Activated T-cell treated with anti-CD3 and anti-CD28 coated beads, Interleukin-2, amount 50 U/mL, for 48 hours (primary cell): ENCODE measurements around the gene IZUMO1R.
"Not testable (repeated sequence)": the region's sequence is repeated elsewhere in the genome, so short reads cannot be mapped to it uniquely, and the experiment has no call there.

Source experiments
- DNase-seq, 2 experiments: peaks; one replicate each; pipeline ENCODE4 v3.0.0-alpha.2; 2020

The IZUMO1R gene

DNA sequence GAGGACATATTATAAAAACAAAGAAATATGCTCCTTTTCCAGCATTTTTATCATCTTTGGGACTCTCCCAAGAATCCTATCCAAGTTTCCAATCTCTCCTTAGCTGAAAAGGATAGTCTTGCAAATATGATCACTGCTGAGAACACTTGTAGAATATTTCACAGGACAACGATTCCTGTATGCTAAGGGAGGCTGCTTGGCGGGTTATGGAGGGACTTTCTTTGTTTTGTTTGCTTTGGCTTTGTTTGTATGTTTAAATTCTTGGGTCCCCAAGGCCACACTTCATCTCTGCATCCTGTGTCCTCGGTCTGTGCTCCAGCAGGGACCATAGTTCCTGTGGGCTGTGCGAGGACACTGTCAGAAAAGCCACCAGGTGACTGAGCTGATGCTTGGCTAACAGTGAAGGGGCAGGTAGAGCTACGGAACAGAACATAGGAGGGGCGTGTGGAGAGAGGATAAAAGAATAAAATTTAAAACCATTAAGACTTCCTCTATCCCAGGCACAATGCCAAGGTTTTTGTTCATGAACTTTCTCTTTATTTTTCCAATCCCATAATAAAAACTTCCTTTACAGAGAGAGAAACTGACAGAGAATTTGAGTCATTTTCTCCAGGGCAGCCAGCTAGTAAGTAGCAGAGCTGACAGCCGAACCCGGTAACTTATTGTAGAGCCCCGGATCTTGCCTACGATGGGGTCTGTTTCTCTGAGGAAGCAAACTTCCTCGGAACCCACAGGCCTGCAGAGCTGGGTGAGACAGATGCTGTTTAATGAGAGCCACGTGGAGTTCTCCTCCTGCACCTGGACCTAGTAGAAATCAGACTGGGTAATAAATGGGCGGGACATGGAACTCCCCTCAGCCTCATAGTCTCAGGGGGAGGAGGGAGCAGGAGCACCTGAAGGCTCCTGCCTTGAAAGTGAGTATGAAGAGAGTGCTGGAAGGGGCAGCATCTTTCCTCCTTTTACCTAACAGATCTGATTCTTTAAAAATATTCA, at the start of gene IZUMO1R:
Gene IZUMO1R (plus strand): TSS at position 615 of the 993 bp plus-strand sequence. CDS start 1,057 bp downstream, outside the sequence.
- DNase-seq, result no peak

DNA sequence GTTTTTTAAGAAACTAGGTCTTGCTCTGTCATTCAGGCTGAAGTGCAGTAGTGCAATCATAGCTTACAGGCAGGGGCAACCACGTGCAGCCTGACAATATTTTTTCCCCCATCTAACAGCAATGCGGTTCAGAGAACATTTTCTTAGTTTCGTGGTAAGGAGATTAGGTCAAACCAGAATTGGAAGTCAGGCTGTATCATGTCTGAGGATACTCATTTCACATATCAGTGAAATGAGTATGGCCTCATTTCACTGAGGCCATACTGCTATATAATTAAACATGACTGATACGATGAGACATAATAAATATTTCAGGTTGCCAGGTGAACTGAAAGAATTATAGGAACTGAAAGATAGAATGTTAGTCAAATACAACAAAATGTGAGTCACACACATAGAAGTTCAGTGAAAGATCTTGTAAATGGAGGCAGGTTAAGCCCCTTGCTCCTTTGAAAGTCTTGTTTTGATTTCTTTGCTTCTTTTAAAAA, 32.5 kb upstream of the IZUMO1R start:
- peak in 1 of 2 experiments; percentile 15 for DNase-seq

DNA sequence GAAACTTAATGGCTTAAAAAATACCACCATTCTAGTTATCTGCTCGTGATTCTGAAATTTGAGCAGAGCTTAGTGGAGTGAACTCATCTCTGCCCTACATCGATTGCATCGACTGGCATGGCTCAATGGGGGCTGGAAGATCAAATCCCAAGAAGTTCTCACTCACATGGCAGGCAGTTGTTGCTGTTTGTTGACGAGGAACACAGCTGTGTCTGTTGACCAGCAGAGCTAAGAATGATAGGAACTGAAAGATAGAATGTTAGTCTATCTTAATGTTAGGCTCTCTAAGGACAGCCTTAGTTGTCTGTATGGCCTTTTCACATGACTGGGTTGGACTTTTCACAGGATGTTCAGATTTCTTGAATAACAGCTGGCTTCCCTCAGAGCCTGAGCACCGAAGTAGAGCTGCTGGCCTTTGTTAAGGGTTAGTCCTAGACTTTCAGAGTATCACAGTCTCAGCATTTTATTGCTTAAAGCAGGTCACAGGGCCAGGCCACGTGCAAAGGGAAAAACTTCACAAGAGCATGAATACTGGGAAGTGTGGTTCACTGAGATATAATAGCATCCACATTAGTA, 31.6 kb upstream of the IZUMO1R start:
- DNase-seq, result no peak

DNA sequence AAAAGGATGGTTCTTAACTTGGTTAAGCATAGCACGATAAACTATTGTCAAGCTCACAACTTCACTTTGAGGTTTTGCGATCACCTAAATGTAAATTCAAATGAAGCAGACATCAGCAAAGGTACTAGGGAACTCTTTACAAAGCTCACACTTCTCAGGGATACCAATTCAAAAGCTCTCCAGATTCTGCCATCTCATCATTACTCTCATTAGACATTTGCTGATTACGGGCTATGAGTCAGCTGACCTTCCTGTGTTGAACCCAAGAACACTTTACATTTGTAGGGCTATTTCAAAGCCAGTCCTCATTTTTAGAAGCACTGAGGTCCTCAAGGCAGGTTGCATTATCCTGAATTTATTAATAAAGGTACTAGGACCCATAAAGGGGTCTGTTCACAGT, 28.4 kb upstream of the IZUMO1R start:
- no peak for DNase-seq

DNA sequence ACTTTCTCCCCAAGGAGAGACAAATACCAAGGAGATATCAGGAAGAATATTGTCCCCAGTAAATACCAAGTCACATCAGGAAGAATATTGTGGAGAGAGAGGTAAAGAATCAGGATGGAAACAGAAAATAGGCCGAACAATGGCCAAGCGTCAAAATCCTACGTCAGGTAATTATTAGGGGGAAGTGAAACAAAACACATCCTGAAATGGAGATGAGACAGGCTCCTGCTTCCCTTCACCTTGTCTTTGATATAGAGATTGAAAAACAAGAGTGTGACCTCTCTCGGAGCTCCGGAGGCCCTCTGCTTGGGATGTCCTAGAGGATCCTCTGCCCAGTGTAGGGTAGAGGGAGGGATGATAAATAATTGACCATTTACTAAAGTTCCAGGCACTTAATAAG, 27.4 kb upstream of the IZUMO1R start:
- no peak for DNase-seq

DNA sequence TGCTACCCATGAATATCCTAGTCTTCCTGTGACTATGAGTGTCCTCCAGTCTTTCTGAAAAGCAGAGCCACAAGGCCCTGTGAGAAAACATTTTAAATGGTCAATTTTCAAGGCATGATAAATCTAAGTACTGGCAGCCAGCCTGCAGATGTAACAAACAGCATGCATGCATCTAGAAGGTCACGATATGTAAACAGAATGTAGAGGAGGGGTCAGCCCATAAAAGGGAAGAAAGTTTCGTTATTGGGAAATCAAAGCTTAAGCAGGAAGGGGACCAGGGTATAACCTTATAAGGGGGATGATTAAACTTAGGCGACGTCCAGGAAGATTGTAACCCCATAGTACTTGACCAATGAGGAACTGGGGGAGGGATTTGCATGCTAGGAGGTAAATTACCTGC, 26.2 kb upstream of the IZUMO1R start:
- DNase-seq, result not testable (repeated sequence)

DNA sequence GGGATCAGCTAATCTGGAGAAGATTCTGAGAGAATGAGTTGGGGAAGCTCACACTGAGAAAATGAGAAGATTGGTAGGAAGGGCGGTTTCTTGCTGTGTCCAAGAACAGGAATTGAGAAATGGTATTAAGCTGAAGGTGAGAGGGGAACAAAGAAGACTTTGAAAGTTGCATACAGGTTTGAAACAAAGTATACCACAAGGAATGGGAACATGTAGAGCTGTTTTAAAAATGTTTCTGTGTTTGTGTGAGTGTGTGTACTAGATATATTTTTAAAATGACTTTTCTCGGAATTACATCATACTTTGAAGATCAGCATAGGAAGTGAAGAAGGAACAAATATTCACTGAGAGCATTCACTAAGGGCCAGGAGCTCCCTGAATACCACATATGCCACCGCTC, 24.4 kb upstream of the IZUMO1R start:
- DNase-seq, result no peak

DNA sequence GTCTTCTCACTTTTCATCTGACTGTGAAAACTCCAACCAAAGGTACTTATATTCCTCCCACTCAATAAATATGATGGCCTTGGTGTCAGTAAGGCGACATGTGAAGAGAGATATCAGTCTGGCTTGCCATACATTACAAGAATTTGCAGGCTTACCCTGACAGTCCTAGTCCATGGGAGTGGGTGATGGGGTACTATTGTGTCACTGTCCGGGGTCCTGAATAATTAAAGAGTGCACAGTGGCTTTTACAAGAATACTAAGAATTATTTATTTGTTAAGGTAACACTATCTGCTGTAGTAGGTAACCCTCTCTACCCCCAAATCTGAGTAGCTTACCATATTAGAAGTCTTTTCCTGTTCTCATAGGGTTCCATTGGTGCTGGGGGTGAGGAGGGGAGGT, 23.1 kb upstream of the IZUMO1R start:
- no peak for DNase-seq

DNA sequence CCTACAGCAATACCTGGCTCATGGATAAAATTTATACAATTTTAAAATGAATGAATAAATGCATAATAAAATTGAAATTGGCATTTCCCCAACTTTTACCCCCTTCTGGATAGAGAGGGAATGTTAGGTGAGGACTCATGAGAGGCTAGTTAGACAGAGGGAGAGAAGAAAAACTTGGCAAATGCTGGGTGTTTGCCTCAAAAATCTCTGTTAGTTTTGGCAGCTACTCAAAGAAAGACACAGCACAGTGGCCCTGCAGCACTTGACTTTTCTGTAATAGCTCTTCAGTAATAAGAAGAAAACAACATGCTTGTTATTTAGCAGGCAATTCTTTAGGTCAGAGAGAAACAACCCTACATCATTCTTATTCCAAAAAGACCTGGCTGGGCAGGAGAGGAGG, 20.7 kb upstream of the IZUMO1R start:
- DNase-seq, result no peak

DNA sequence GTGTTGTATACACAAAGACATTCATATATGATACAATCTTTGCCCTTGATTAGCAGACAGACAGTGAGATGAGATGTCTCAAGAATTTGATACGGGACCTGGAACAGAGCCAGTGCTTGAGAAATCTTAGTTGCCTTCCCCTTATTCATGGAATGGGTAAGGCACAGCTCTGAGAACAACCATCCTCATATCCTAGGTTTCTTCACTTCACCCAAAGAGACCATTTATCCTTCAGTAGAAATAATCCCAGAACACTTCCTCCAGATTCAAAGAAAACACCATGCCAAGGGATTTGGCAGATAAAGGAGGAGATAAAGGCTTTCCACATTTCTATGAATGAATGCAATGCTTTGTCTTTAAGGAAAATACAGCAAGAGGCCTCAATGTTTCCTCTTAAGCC, 8.8 kb upstream of the IZUMO1R start:
- DNase-seq, result no peak

DNA sequence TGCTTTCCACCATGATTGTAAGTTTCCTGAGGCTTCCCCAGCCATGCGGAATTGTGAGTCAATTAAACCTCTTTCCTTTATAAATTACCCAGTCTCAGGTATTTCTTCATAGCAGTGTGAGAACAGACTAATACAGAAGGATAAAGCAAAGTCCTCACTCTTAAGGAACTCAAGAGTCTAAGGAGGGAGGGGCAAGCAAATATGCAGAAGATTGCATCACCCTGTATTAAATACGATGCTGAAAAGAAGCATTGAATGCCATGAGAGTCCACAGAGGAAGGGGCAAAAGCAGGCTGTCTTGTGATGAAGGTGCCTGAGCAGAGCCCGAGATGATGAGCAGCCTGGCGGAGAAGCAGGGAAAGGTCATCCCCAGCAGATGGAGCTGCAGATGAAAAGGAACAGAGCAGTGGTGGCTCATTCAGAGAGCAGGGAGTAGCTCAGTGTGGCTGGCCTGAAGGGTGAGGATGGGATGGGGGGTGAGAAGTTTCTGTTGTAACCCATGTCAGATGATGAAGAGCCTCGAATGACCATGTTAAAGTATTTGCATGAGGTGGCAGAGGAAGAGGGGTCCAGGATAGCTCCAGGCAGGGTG, 6.3 kb upstream of the IZUMO1R start:
- DNase-seq, result no peak

DNA sequence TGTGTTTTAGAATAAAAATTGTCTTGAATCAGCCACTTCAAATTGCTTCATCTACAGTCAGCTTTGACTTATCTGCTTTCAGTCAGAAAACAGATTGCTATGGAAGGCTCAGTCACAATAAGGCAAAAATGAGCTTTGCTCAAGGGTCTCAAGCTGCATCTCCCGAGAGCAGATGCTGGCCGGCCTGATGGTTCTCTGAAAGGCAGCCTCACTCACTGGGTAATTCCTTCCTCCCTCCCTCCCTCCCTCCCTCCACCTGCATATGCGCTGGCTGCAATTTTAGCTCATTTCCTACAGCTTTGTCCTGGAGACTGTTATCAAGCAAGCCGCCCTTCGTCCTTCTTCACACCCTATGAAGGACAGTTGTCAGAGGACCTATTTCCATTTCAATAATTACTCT, 1.6 kb upstream of the IZUMO1R start:
- no peak for DNase-seq

DNA sequence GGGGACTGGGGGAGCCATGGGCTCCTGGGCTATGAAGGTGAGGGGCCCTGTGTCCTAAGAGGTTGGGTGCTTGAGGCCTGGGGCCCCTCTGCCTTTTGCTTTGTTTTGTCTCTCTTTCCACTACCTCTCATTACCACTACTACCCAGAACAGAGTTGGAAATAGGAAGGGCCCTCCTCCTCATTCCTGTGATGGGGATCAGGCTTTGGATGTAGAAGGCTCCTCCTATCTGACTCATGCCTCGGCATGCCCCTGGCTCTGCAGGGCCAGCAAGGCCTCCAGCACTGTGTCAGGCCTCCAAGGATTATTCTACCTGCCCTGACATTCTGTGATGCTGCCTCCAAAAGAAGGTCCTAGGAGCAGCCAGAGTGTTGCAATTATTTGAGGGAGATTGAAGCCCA, 766 bp downstream of the IZUMO1R start:
- no peak for DNase-seq

DNA sequence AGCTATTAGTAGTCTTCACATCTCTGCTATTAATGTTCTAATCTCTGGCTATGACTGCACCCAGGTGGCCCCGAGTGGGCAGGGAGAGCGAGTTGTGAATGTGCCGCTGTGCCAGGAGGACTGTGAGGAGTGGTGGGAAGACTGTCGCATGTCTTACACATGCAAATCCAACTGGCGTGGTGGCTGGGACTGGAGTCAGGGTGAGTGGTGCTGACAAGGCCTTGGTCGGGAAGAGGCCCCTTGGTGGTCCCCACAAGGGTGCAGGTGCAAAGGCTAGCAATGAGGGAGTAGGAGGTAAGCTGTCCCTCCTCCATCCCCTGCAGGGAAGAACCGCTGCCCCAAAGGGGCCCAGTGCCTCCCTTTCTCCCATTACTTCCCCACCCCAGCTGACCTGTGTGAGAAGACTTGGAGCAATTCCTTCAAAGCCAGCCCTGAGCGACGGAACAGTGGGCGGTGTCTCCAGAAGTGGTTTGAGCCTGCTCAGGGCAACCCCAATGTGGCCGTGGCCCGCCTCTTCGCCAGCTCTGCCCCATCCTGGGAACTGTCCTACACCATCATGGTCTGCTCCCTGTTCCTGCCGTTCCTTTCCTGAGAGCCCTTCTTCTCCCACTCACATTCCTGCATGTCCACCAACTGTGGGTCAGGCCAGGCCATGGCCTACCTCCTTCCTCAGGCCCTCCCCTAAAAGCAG, 2.9 kb downstream of the IZUMO1R start:
- DNase-seq, result no peak

DNA sequence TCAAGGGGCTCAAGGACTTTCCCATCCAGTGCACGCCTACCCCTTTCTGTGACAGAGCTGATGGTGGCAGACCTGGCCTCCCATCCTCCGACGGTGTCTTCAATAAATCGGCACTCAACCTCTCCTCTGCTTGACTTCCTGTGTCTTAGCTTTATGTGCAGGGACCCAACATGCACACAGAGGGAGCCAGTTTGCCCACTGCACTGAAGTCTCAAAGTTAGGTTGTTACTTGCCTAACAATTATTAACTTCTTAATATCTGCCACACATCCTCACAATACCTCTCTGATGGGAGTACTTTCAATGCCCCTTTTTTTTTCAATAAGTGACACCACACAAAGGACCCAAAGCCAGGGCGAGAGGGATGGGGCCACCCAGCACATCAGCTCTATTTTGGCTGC, 3.6 kb downstream of the IZUMO1R start:
- DNase-seq, result no peak

DNA sequence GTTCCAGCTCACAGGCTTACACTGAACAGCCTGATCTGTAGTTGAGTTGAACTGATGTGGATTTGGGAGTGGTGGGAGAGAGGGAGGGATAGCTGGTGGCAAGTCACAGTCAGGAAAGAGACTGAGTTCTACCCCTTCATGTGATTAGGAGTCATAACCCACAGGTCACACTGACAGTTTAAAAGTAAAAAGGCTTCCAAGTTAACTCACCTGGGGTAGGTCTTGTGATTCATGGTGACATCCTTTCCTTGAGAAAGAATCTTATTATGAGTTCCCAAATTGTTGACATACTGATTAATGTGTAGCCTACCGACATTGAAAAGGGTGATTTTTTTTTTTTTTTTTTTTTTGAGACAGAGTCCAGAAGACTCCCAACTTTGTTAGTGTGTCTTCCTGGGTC, 5.4 kb downstream of the IZUMO1R start:
- DNase-seq, result no peak

DNA sequence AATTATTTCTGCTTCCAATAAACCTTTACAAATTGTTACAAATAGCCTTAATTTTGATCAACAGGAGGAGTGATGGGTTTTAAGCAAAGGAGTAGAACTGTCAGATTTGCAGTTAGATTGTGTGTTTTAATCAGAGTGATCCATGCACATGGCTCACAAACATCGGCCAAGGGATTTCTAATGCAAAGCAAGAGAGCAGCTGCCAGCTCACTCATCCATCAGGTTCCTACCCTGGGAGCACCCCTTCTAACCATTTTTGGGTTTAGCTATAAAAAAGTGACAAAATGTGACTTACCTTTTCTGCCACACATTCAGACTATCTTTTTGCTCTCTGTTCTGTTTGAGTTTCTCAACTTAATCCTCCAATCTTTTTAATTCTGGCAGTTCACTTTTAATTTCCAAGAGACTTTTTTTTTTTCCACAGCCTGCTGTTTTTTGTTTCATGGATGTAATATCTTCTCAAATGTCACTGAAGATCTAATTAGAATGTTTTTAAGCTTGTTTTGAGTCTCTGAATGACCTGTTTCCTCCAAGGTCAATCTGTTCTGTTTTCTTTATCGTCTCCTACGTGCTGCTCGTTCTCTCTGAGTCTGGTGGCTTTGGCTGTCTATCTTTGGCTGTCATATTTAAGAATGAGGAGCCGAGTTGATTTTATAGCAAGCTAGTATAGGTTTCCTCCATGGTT, 6.0 kb downstream of the IZUMO1R start:
- DNase-seq, result no peak

DNA sequence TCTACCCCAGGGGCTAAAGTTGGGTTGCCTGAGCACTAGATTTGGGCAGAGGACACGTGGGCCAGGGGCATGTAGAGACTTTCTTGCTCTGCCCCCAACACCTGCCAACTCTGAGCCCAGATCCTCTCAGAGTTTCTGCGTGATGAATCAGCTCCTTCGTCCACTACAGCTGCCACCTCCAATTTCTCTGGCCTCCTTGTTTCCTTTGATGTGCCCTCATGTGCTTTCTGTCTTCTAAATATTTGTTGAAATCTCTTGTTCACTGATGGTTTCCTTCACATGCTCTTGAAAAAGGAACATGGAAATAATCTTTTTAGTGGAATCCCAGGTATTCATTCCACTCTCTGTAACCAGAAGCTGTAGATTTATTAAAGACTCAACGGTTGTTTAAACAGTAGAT, 8.0 kb downstream of the IZUMO1R start:
- DNase-seq, result no peak

DNA sequence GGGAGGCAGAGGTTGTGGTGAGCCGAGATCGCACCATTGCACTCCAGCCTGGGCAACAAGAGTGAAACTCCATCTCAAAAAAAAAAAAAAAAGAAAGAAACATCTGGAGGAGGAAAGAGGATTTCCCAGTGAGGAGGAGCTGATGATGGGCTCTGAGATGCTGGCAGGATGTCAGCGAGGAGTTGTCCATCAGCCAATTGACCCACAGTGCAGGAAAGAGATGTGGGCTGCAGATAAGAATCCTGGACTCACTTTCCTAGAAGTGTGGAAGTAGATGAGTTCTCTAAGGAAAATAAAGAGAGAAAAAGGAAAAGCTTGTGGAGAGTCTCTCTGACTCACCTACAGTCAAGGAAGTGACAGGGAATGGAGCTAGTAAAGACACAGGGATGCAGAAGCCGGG, 9.7 kb downstream of the IZUMO1R start:
- DNase-seq, result no peak

DNA sequence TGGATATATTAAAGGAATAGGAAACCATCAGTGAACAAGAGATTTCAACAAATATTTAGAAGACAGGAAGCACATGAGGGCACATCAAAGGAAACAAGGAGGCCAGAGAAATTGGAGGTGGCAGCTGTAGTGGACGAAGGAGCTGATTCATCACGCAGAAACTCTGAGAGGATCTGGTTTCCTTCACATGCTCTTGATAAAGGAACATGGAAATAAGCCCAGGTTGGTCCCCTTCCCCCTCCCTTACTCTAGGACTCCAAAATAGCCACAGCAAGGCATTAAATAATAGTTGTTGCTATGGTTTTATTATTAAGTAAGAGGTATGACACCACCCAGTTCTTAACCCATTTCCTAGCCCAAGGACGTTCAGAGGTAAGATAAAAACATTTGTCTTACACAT, 11.3 kb downstream of the IZUMO1R start:
- no peak for DNase-seq

DNA sequence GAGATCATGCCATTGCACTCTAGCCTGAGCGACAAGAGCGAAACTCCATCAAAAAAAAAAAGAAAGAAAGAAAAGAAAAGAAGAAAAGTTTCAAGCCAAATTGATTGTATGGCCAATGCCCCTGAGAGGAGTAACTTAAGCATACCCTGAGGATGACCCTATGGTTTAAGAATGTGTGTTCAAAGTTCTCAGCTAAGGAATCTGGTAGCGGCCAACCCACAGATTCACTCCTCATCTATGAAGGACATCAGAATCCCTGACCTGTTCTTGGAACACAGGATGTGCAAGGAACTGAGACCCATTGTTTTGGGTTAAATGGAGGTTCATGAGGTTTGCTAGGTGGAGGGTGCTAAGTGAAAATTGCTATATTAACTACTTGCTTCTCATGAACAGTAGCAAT, 18.1 kb downstream of the IZUMO1R start:
- no peak for DNase-seq

DNA sequence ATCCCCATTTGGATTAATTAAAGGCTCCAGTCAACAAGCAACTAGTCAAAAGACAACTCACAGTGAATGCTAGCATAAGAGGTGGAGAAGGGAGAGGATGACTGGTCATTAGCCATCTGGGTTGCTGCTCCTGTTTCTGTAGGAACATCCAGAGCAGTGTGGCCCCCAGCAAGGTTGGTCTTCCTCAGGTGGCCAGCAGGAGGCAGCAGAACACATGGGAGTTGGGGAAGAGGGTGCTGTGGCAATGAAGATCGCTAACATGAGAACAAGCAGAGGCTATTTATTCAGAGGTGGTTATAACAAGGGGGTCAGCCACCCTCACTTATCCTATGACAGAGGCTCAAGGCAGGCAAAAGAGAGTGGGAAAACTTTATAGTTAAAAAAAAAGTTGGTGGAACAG, 21.3 kb downstream of the IZUMO1R start:
- peak; percentile 65 for DNase-seq

DNA sequence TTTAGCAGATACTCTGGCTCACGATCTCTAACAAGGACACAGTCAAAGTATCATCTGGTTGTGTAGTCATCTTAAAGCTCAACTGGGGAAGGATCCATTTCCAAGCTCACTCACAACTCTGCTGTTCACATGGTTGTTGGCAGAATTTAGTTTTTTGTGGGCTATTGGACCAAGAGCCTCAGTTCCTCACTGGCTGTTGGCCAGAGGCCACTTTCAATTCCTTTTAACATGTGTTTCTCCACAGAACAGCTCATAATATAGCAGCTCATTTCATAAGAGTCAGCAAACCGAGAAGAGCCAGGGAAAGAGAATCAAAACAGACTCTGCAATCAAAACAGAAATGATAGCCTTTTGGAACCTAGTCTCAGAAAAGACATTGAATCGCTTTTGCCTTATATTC, 22.6 kb downstream of the IZUMO1R start:
- DNase-seq, result no peak
